ENCODE results near the gene KLK2. TPM values are rescaled to one million over a fixed set of nuclear protein-coding genes. Genes with fewer than 3 reads are reported as not detected.

KLK2 gene
- total RNA-seq, 2 experiments from 2014 or later, result 0.35 TPM; not detected in 1

GRCh38 chr19:50837300-50837699 lies 35.9 kb upstream of the KLK2 start:
- Mint-ChIP-seq H3K36me3 (ENCODE audit: low read depth) (no peaks in the 10 kb centered on the region), H3K27ac (no peak overlapping the region), H3K4me1 (peaks cover 11% of the 10 kb centered on the region), H3K4me3 (no peak overlapping the region), H3K27me3 (peaks cover 25% of the 10 kb centered on the region), H3K9me3 (no peaks in the 10 kb centered on the region)
- no peak for DNase-seq
- POLR2A ChIA-PET, result interaction anchor here (2.7 kb wide), 1 partner anchor 33 kb away, joined by 10 read pairs; no protein-coding TSS in a partner anchor
- CTCF ChIA-PET, result interaction anchor here (1.1 kb wide), 1 partner anchor 85 kb away, joined by 3 read pairs; no protein-coding TSS in a partner anchor

GRCh38 chr19:50838239-50838638 lies 35.0 kb upstream of the KLK2 start:
- Mint-ChIP-seq H3K27me3 (peaks cover 21% of the 10 kb centered on the region), H3K9me3 (no peaks in the 10 kb centered on the region), H3K27ac (no peak overlapping the region), H3K36me3 (ENCODE audit: low read depth) (no peaks in the 10 kb centered on the region), H3K4me3 (no peak overlapping the region), H3K4me1 (peaks cover 11% of the 10 kb centered on the region)
- ChIA-PET CTCF (interaction anchor here (1.2 kb wide), 1 partner anchor 84 kb away, joined by 6 read pairs; no protein-coding TSS in a partner anchor), POLR2A (interaction anchor here (2.7 kb wide), 1 partner anchor 34 kb away, joined by 10 read pairs; no protein-coding TSS in a partner anchor)
- DNase-seq, result no peak

GRCh38 chr19:50839712-50840655 lies 33.3 kb upstream of the KLK2 start:
- no peak overlapping the region for H3K27ac Mint-ChIP-seq
- H3K9me3 Mint-ChIP-seq, result no peaks in the 10 kb centered on the region
- no peak for DNase-seq
- no peaks in the 10 kb centered on the region for H3K36me3 Mint-ChIP-seq (ENCODE audit: low read depth)
- ChIA-PET CTCF (no interaction called here), POLR2A (no interaction called here)
- H3K4me1 Mint-ChIP-seq, result peaks cover 11% of the 10 kb centered on the region
- H3K4me3 Mint-ChIP-seq, result no peak overlapping the region
- H3K27me3 Mint-ChIP-seq, result peaks cover 31% of the 10 kb centered on the region

- no peak overlapping the region for H3K4me3 Mint-ChIP-seq
- H3K9me3 Mint-ChIP-seq, result no peaks in the 10 kb centered on the region
- peaks cover 2% of the 10 kb centered on the region for H3K4me1 Mint-ChIP-seq
- peaks cover 20% of the 10 kb centered on the region for H3K27me3 Mint-ChIP-seq
- ChIA-PET POLR2A (no interaction called here), CTCF (no interaction called here)
- no peaks in the 10 kb centered on the region for H3K36me3 Mint-ChIP-seq (ENCODE audit: low read depth)
- DNase-seq, result no peak
- no peak overlapping the region for H3K27ac Mint-ChIP-seq
Observed at GRCh38 chr19:50842130-50842529, 31.1 kb upstream of the KLK2 start.

GRCh38 chr19:50843205-50843604 lies 30.0 kb upstream of the KLK2 start:
- no peak overlapping the region for H3K27ac Mint-ChIP-seq
- H3K4me1 Mint-ChIP-seq, result peaks cover under 1% of the 10 kb centered on the region
- H3K4me3 Mint-ChIP-seq, result no peak overlapping the region
- POLR2A ChIA-PET, result no interaction called here
- H3K27me3 Mint-ChIP-seq, result peaks cover 15% of the 10 kb centered on the region
- H3K36me3 Mint-ChIP-seq (ENCODE audit: low read depth), result no peaks in the 10 kb centered on the region
- no peaks in the 10 kb centered on the region for H3K9me3 Mint-ChIP-seq
- CTCF ChIA-PET, result interaction anchor here (1.5 kb wide), 1 partner anchor 79 kb away, joined by 3 read pairs; no protein-coding TSS in a partner anchor
- DNase-seq, result no peak

- POLR2A ChIA-PET, result no interaction called here
- CTCF ChIA-PET, result interaction anchor here (1.5 kb wide), 1 partner anchor 78 kb away, joined by 3 read pairs; no protein-coding TSS in a partner anchor
- Mint-ChIP-seq H3K4me3 (no peak overlapping the region), H3K4me1 (no peaks in the 10 kb centered on the region), H3K9me3 (no peaks in the 10 kb centered on the region), H3K27me3 (peaks cover 17% of the 10 kb centered on the region), H3K36me3 (ENCODE audit: low read depth) (no peaks in the 10 kb centered on the region), H3K27ac (no peak overlapping the region)
- DNase-seq, result no peak
Observed at GRCh38 chr19:50843701-50844221, 29.5 kb upstream of the KLK2 start.

GRCh38 chr19:50844296-50844935 lies 28.8 kb upstream of the KLK2 start:
- POLR2A ChIA-PET, result no interaction called here

GRCh38 chr19:50850738-50851137 lies 22.5 kb upstream of the KLK2 start:
- ChIA-PET CTCF (no interaction called here), POLR2A (no interaction called here)
- H3K36me3 Mint-ChIP-seq (ENCODE audit: low read depth), result no peaks in the 10 kb centered on the region
- H3K27me3 Mint-ChIP-seq, result peaks cover 14% of the 10 kb centered on the region
- no peak for DNase-seq
- no peak overlapping the region for H3K27ac Mint-ChIP-seq
- no peak overlapping the region for H3K4me3 Mint-ChIP-seq
- no peaks in the 10 kb centered on the region for H3K4me1 Mint-ChIP-seq
- H3K9me3 Mint-ChIP-seq, result no peaks in the 10 kb centered on the region

More at GRCh38 chr19:50844296-50844935, 28.8 kb upstream of the KLK2 start:
- Mint-ChIP-seq H3K36me3 (ENCODE audit: low read depth) (no peaks in the 10 kb centered on the region), H3K9me3 (no peaks in the 10 kb centered on the region), H3K4me3 (no peak overlapping the region), H3K27ac (no peak overlapping the region), H3K4me1 (no peaks in the 10 kb centered on the region), H3K27me3 (peaks cover 17% of the 10 kb centered on the region)
- DNase-seq, result no peak
- CTCF ChIA-PET, result no interaction called here

- no peaks in the 10 kb centered on the region for H3K9me3 Mint-ChIP-seq
- ChIA-PET CTCF (no interaction called here), POLR2A (no interaction called here)
- H3K4me1 Mint-ChIP-seq, result no peaks in the 10 kb centered on the region
- peaks cover 14% of the 10 kb centered on the region for H3K27me3 Mint-ChIP-seq
- H3K4me3 Mint-ChIP-seq, result no peak overlapping the region
- H3K27ac Mint-ChIP-seq, result no peak overlapping the region
- DNase-seq, result no peak
- H3K36me3 Mint-ChIP-seq (ENCODE audit: low read depth), result no peaks in the 10 kb centered on the region
Observed at GRCh38 chr19:50851620-50852019, 21.6 kb upstream of the KLK2 start.

- Mint-ChIP-seq H3K27ac (no peak within 1 kb of the TSS), H3K9me3 (peaks cover 1% of the 10 kb centered on the region), H3K27me3 (peaks cover 18% of the 10 kb centered on the region), H3K36me3 (ENCODE audit: low read depth) (no peaks in the 10 kb centered on the region), H3K4me1 (no peaks in the 10 kb centered on the region), H3K4me3 (no peak within 1 kb of the TSS)
- no peak for DNase-seq
- POLR2A ChIA-PET, result no interaction called here
- CTCF ChIA-PET, result no interaction called here
Observed at GRCh38 chr19:50854636-50855410, 18.4 kb upstream of the KLK2 start, which contains the start of gene KLK3. Gene KLK3, plus strand, starts transcription at chr19:50854915. Its CDS starts 41 bp downstream, at chr19:50854956.

- no peak overlapping the region for H3K4me3 Mint-ChIP-seq
Observed at GRCh38 chr19:50857366-50857765, 15.9 kb upstream of the KLK2 start.

GRCh38 chr19:50858886-50859285 lies 14.4 kb upstream of the KLK2 start:
- DNase-seq, result no peak
- no peaks in the 10 kb centered on the region for H3K4me1 Mint-ChIP-seq
- H3K9me3 Mint-ChIP-seq, result peaks cover 12% of the 10 kb centered on the region
- ChIA-PET CTCF (no interaction called here), POLR2A (no interaction called here)
- peaks cover 15% of the 10 kb centered on the region for H3K27me3 Mint-ChIP-seq
- H3K27ac Mint-ChIP-seq, result no peak overlapping the region
- H3K4me3 Mint-ChIP-seq, result no peak overlapping the region
- no peaks in the 10 kb centered on the region for H3K36me3 Mint-ChIP-seq (ENCODE audit: low read depth)

More at GRCh38 chr19:50857366-50857765, 15.9 kb upstream of the KLK2 start:
- Mint-ChIP-seq H3K27ac (no peak overlapping the region), H3K4me1 (no peaks in the 10 kb centered on the region), H3K27me3 (peaks cover 14% of the 10 kb centered on the region), H3K9me3 (peaks cover 12% of the 10 kb centered on the region), H3K36me3 (ENCODE audit: low read depth) (no peaks in the 10 kb centered on the region)
- POLR2A ChIA-PET, result no interaction called here
- DNase-seq, result no peak
- CTCF ChIA-PET, result no interaction called here

- no peak overlapping the region for H3K27ac Mint-ChIP-seq
- no peak for DNase-seq
- H3K27me3 Mint-ChIP-seq, result peaks cover 14% of the 10 kb centered on the region
- POLR2A ChIA-PET, result no interaction called here
- no peak overlapping the region for H3K4me3 Mint-ChIP-seq
- H3K36me3 Mint-ChIP-seq (ENCODE audit: low read depth), result no peaks in the 10 kb centered on the region
- CTCF ChIA-PET, result no interaction called here
- no peaks in the 10 kb centered on the region for H3K4me1 Mint-ChIP-seq
- H3K9me3 Mint-ChIP-seq, result peaks cover 12% of the 10 kb centered on the region
Observed at GRCh38 chr19:50859849-50860248, 13.4 kb upstream of the KLK2 start.
